OCI-LY3 (cell line): ENCODE results near the gene EFEMP1.

Experiments used
- EZH2phosphoT487 ChIP-seq: fragments of 200-600 bp; shearing (Covaris generic); IDR thresholded peaks from 2 replicates; pipeline ENCODE4 v1.6.1; 2018; ENCODE audit warnings: antibody characterized with exemption, mixed run types, low read depth
- TF ChIP-seq, protein P1 (sequence below): fragments of 200-600, 300-600 bp; sonication (generic); IDR thresholded peaks from 2 replicates; pipeline ENCODE4 v1.5.1; 2014; ENCODE audit warnings: antibody characterized with exemption, low read length, low read depth

GRCh38 chr2:55948176-55948923 lies 24.8 kb upstream of the EFEMP1 start:
- TF ChIP-seq, protein P1, sequence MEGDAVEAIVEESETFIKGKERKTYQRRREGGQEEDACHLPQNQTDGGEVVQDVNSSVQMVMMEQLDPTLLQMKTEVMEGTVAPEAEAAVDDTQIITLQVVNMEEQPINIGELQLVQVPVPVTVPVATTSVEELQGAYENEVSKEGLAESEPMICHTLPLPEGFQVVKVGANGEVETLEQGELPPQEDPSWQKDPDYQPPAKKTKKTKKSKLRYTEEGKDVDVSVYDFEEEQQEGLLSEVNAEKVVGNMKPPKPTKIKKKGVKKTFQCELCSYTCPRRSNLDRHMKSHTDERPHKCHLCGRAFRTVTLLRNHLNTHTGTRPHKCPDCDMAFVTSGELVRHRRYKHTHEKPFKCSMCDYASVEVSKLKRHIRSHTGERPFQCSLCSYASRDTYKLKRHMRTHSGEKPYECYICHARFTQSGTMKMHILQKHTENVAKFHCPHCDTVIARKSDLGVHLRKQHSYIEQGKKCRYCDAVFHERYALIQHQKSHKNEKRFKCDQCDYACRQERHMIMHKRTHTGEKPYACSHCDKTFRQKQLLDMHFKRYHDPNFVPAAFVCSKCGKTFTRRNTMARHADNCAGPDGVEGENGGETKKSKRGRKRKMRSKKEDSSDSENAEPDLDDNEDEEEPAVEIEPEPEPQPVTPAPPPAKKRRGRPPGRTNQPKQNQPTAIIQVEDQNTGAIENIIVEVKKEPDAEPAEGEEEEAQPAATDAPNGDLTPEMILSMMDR = no peak
- TF ChIP-seq EZH2phosphoT487 = no peak
